ENCODE measurements around the gene LIN54. TPM values are rescaled to one million over a fixed set of nuclear protein-coding genes. Genes with fewer than 3 reads are reported as not detected.

Gene LIN54
- polyA plus RNA-seq, 1 donor (not counting 4 experiments of a cell fraction or from before 2014, with no cell fraction given), result 8.1 TPM

GRCh38 chr4:83034630-83035494, 24.2 kb upstream of the LIN54 start, which contains the start of gene COPS4:
Gene COPS4 (plus strand): TSS chr4:83035183. CDS start chr4:83035225, 42 bp downstream.
- peak; percentile 98 for FAIRE-seq
- H3K9me1 ChIP-seq (ENCODE audit: control insufficient read depth, extremely low read depth, insufficient read depth, low read length), result no peaks in the 10 kb centered on the region
- no peaks in the 10 kb centered on the region for H3K36me3 ChIP-seq (ENCODE audit: control insufficient read depth in 2 of 2, extremely low read depth in 1 of 2, insufficient read depth in 2 of 2, low read length in 2 of 2)
- H3K4me1 ChIP-seq (ENCODE audit: control insufficient read depth, extremely low read depth, insufficient read depth, low read length), result peaks cover 14% of the 10 kb centered on the region
- H3K4me2 ChIP-seq (ENCODE audit: control insufficient read depth, extremely low read depth, insufficient read depth, low read depth, low read length), result peak within 1 kb of the TSS; percentile 88
- H3K9me3 ChIP-seq (ENCODE audit: control insufficient read depth, low read depth, low read length), result no peaks in the 10 kb centered on the region
- peak; percentile 92 for DNase-seq (ENCODE audit: low read depth, low spot score)
- H4K20me1 ChIP-seq (ENCODE audit: control insufficient read depth, extremely low read depth, insufficient read depth, low read length), result no peaks in the 10 kb centered on the region
- dilution Hi-C loops (cut with MboI; ENCODE audit: extremely low pct_ligation_motif_present, low sequenced_read_pairs), result no loop called here
- TF ChIP-seq EZH2 (IDR thresholded peaks at IDR 0.05; ENCODE audit: low read length) (no peak), CTCF (optimal IDR thresholded peaks at IDR 0.05 in 1 of 3, IDR thresholded peaks at IDR 0.05 in 1 of 3, conservative IDR thresholded peaks at IDR 0.05 in 1 of 3; ENCODE audit: extremely low read depth in 1 of 3, insufficient read depth in 2 of 3, low read length in 3 of 3) (peak in 1 of 3 experiments; percentile 48)
- peak within 1 kb of the TSS; percentile 99 for H2AFZ ChIP-seq (ENCODE audit: control insufficient read depth, low read length)
- H3K27ac ChIP-seq (ENCODE audit: control insufficient read depth, insufficient read depth, low read length), result peak within 1 kb of the TSS; percentile 94
- H3K9ac ChIP-seq (ENCODE audit: control insufficient read depth, extremely low read depth, insufficient read depth, low read length), result peak within 1 kb of the TSS; percentile 93
- H3K27me3 ChIP-seq (ENCODE audit: control insufficient read depth, extremely low read depth, insufficient read depth, low read length), result no peaks in the 10 kb centered on the region
- peaks cover 41% of the 10 kb centered on the region for H3K79me2 ChIP-seq (ENCODE audit: control insufficient read depth, insufficient read depth, low read length)
- H3K4me3 ChIP-seq (ENCODE audit: control insufficient read depth in 2 of 3, extremely low read depth in 1 of 3, insufficient read depth in 2 of 3, low read depth in 1 of 3, low read length in 3 of 3), result peak within 1 kb of the TSS; percentile 62 to 99 (median 89)

- Histone ChIP-seq H3K4me3 (ENCODE audit: control insufficient read depth in 2 of 3, extremely low read depth in 1 of 3, insufficient read depth in 2 of 3, low read depth in 1 of 3, low read length in 3 of 3) (no peak overlapping the region), H3K4me2 (ENCODE audit: control insufficient read depth, extremely low read depth, insufficient read depth, low read depth, low read length) (no peak overlapping the region), H3K9me3 (ENCODE audit: control insufficient read depth, low read depth, low read length) (no peaks in the 10 kb centered on the region), H3K79me2 (ENCODE audit: control insufficient read depth, insufficient read depth, low read length) (no peaks in the 10 kb centered on the region), H2AFZ (ENCODE audit: control insufficient read depth, low read length) (no peak overlapping the region), H3K36me3 (ENCODE audit: control insufficient read depth in 2 of 2, extremely low read depth in 1 of 2, insufficient read depth in 2 of 2, low read length in 2 of 2) (no peaks in the 10 kb centered on the region), H3K27ac (ENCODE audit: control insufficient read depth, insufficient read depth, low read length) (no peak overlapping the region), H3K4me1 (ENCODE audit: control insufficient read depth, extremely low read depth, insufficient read depth, low read length) (no peaks in the 10 kb centered on the region), H4K20me1 (ENCODE audit: control insufficient read depth, extremely low read depth, insufficient read depth, low read length) (no peaks in the 10 kb centered on the region), H3K9ac (ENCODE audit: control insufficient read depth, extremely low read depth, insufficient read depth, low read length) (no peak overlapping the region), H3K9me1 (ENCODE audit: control insufficient read depth, extremely low read depth, insufficient read depth, low read length) (no peaks in the 10 kb centered on the region), H3K27me3 (ENCODE audit: control insufficient read depth, extremely low read depth, insufficient read depth, low read length) (no peaks in the 10 kb centered on the region)
- dilution Hi-C loops (cut with MboI; ENCODE audit: extremely low pct_ligation_motif_present, low sequenced_read_pairs), result no loop called here
- no peak for DNase-seq (ENCODE audit: low read depth, low spot score)
- no peak for FAIRE-seq
- no peak for TF ChIP-seq EZH2 (IDR thresholded peaks at IDR 0.05; ENCODE audit: low read length)
- no peak for TF ChIP-seq CTCF (optimal IDR thresholded peaks at IDR 0.05 in 1 of 3, IDR thresholded peaks at IDR 0.05 in 1 of 3, conservative IDR thresholded peaks at IDR 0.05 in 1 of 3; ENCODE audit: extremely low read depth in 1 of 3, insufficient read depth in 2 of 3, low read length in 3 of 3)
Measured at GRCh38 chr4:83029688-83030087, 19.1 kb upstream of the LIN54 start.
